Measurements from ENCODE around the gene CRB2.

CRB2 gene

GRCh38 chr9:123336959-123337358, 19.0 kb upstream of the CRB2 start:
- no peak overlapping the region for H3K27ac ChIP-seq
- TF ChIP-seq ZFX (IDR thresholded peaks at IDR 0.05; ENCODE audit: borderline replicate concordance): no peak
- TF ChIP-seq, protein P1, sequence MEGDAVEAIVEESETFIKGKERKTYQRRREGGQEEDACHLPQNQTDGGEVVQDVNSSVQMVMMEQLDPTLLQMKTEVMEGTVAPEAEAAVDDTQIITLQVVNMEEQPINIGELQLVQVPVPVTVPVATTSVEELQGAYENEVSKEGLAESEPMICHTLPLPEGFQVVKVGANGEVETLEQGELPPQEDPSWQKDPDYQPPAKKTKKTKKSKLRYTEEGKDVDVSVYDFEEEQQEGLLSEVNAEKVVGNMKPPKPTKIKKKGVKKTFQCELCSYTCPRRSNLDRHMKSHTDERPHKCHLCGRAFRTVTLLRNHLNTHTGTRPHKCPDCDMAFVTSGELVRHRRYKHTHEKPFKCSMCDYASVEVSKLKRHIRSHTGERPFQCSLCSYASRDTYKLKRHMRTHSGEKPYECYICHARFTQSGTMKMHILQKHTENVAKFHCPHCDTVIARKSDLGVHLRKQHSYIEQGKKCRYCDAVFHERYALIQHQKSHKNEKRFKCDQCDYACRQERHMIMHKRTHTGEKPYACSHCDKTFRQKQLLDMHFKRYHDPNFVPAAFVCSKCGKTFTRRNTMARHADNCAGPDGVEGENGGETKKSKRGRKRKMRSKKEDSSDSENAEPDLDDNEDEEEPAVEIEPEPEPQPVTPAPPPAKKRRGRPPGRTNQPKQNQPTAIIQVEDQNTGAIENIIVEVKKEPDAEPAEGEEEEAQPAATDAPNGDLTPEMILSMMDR (IDR thresholded peaks at IDR 0.05): no peak

DNA sequence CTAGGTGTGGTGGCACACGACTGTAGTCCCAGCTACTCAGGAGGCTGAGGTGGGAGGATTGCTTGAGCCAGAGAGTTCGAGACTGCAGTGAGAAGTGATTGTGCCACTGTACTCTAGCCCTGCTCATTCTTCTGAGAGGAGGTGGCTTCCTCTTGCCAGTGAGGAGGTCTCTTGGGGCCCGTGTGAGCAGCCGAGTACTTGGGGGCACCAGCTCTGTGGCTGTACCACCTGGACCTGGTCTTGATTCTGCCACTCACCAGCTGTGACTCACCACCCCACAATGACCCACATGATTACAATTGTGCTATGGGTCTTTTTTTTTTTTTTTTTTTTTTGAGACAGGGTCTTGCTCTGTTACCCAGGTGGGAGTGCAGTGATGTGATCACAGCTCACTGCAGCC, 18.0 kb upstream of the CRB2 start:
- no peak for TF ChIP-seq ZFX (IDR thresholded peaks at IDR 0.05; ENCODE audit: borderline replicate concordance)
- TF ChIP-seq, protein P1 (IDR thresholded peaks at IDR 0.05): no peak
- no peak overlapping the region for H3K27ac ChIP-seq

- TF ChIP-seq ZFX (IDR thresholded peaks at IDR 0.05; ENCODE audit: borderline replicate concordance): no peak
- TF ChIP-seq, protein P1 (IDR thresholded peaks at IDR 0.05): no peak
- no peak overlapping the region for H3K27ac ChIP-seq
Measured at GRCh38 chr9:123338710-123339665, 17.0 kb upstream of the CRB2 start.

- TF ChIP-seq, protein P1 (IDR thresholded peaks at IDR 0.05): no peak
- TF ChIP-seq ZFX (IDR thresholded peaks at IDR 0.05; ENCODE audit: borderline replicate concordance): no peak
- H3K27ac ChIP-seq: no peak overlapping the region
Measured at GRCh38 chr9:123339666-123340510, 16.1 kb upstream of the CRB2 start.

GRCh38 chr9:123341816-123342215, 14.2 kb upstream of the CRB2 start:
- TF ChIP-seq, protein P1 (IDR thresholded peaks at IDR 0.05): no peak
- no peak for TF ChIP-seq ZFX (IDR thresholded peaks at IDR 0.05; ENCODE audit: borderline replicate concordance)
- no peak overlapping the region for H3K27ac ChIP-seq

- TF ChIP-seq, protein P1 (IDR thresholded peaks at IDR 0.05): no peak
- no peak for TF ChIP-seq ZFX (IDR thresholded peaks at IDR 0.05; ENCODE audit: borderline replicate concordance)
- H3K27ac ChIP-seq: no peak overlapping the region
Measured at GRCh38 chr9:123342247-123342646, 13.8 kb upstream of the CRB2 start.
